ENCODE measurements around the gene ATL1.
A peak's percentile ranks its signal among the peaks of the same experiment; 100 is the strongest.
"Not testable (repeated sequence)": the region's sequence is repeated elsewhere in the genome, so short reads cannot be mapped to it uniquely, and the experiment has no call there.

ATL1 gene

GRCh38 chr14:50603565-50603964 lies 43.6 kb downstream of the ATL1 start:
- no peak for DNase-seq

- DNase-seq, result no peak
These were observed 45.8 kb downstream of the ATL1 start for GRCh38 chr14:50605766-50606165.

GRCh38 chr14:50606468-50606867 lies 46.5 kb downstream of the ATL1 start:
- no peak for DNase-seq

- no peak for DNase-seq
These were observed 47.2 kb downstream of the ATL1 start for GRCh38 chr14:50607181-50607580.

- no peak for DNase-seq
These were observed 47.8 kb downstream of the ATL1 start for GRCh38 chr14:50607761-50608160.

- no peak for DNase-seq
These were observed 48.4 kb downstream of the ATL1 start for GRCh38 chr14:50608302-50608851.

- DNase-seq, result no peak
These were observed 50.5 kb downstream of the ATL1 start for GRCh38 chr14:50610465-50610864.

- DNase-seq, result no peak
These were observed 52.9 kb downstream of the ATL1 start for GRCh38 chr14:50612806-50613205.

- no peak for DNase-seq
These were observed 55.1 kb downstream of the ATL1 start for GRCh38 chr14:50615056-50615455.

- no peak for DNase-seq
These were observed 55.6 kb downstream of the ATL1 start for GRCh38 chr14:50615552-50615951.

GRCh38 chr14:50616275-50616674 lies 56.3 kb downstream of the ATL1 start:
- DNase-seq, result no peak

- peak; percentile 42 for DNase-seq
These were observed 59.7 kb downstream of the ATL1 start for GRCh38 chr14:50619569-50620141.

- no peak for DNase-seq
These were observed 60.4 kb downstream of the ATL1 start for GRCh38 chr14:50620341-50620740.

GRCh38 chr14:50622978-50623377 lies 63.0 kb downstream of the ATL1 start:
- DNase-seq, result no peak

- no peak for DNase-seq
These were observed 64.5 kb downstream of the ATL1 start for GRCh38 chr14:50624447-50624846.

- not testable (repeated sequence) for DNase-seq
These were observed 65.0 kb downstream of the ATL1 start for GRCh38 chr14:50624947-50625346.

GRCh38 chr14:50631408-50631821 lies 71.5 kb downstream of the ATL1 start:
- DNase-seq, result no peak

GRCh38 chr14:50633954-50634353 lies 74.0 kb downstream of the ATL1 start:
- no peak for DNase-seq

- DNase-seq, result no peak
These were observed 75.2 kb downstream of the ATL1 start for GRCh38 chr14:50635141-50635540.

GRCh38 chr14:50647282-50647681 lies 87.3 kb downstream of the ATL1 start:
- DNase-seq, result no peak

GRCh38 chr14:50647753-50648152 lies 87.8 kb downstream of the ATL1 start:
- no peak for DNase-seq

GRCh38 chr14:50649691-50650090 lies 89.7 kb downstream of the ATL1 start:
- no peak for DNase-seq

- DNase-seq, result no peak
These were observed 96.8 kb downstream of the ATL1 start for GRCh38 chr14:50656776-50657175.

GRCh38 chr14:50657753-50658152 lies 97.8 kb downstream of the ATL1 start:
- no peak for DNase-seq

GRCh38 chr14:50658203-50658602 lies 98.3 kb downstream of the ATL1 start:
- no peak for DNase-seq

Data from NCI-H82 (cell line).